SK-N-SH (cell line): ENCODE measurements around the gene CFAP107. TPM values are rescaled to one million over a fixed set of nuclear protein-coding genes. Genes with fewer than 3 reads are reported as not detected.
"Not testable (repeated sequence)": the region's sequence is repeated elsewhere in the genome, so short reads cannot be mapped to it uniquely, and the experiment has no call there.

ENCODE experiments used
- CTCF ChIA-PET: fragments of 300-600, 350-600 bp; formaldehyde crosslinking; extraction: SDS; loops from one replicate; lab custom pipeline; 2021; lab: Yijun Ruan, JAX
- POLR2A ChIA-PET: fragments of 350-600 bp; sonication (Branson Sonifier 250); formaldehyde crosslinking; extraction: SDS; loops from one replicate; lab custom pipeline; 2020; ENCODE audit warnings: antibody characterized with exemption, inconsistent platforms; lab: Yijun Ruan, JAX
- DNase-seq: peaks from one replicate; pipeline ENCODE4 v3.0.0; 2012
- H2AFZ ChIP-seq: fragments of 200-600 bp; sonication (generic); 2 replicates; pipeline ENCODE4 v1.8.1; 2016; ENCODE audit warnings: antibody characterized with exemption, mild to moderate bottlenecking, low read depth
- H3F3A ChIP-seq: fragments of 200-600 bp; sonication (generic); replicated peaks from 2 replicates; pipeline ENCODE3; 2016; ENCODE audit warnings: antibody characterized with exemption, mild to moderate bottlenecking; ENCODE audit not compliant: insufficient read depth
- H3K27ac ChIP-seq, 2 experiments: fragments of 200-500 bp in 1 of 2; fragments of 200-600 bp in 1 of 2; sonication (Bioruptor generic) in 1 of 2; sonication (generic), shearing (Covaris generic) in 1 of 2; 2 replicates each; pipeline versions ENCODE4 v1.5.1 to v1.6.1; 2014 to 2016; ENCODE audit warnings: low read depth in 2 of 2, inconsistent platforms in 1 of 2, low read length in 1 of 2, mild to moderate bottlenecking in 1 of 2, mixed read lengths in 1 of 2
- H3K27me3 ChIP-seq: fragments of 200-600 bp; sonication (generic), shearing (Covaris generic); 2 replicates; pipeline ENCODE4 v1.6.1; 2016; ENCODE audit warnings: mixed run types; ENCODE audit not compliant: insufficient read depth
- H3K36me3 ChIP-seq, 2 experiments: fragments of 200-500 bp in 1 of 2; fragments of 200-600 bp in 1 of 2; sonication (Bioruptor generic) in 1 of 2; sonication (generic) in 1 of 2; replicated peaks in 1 of 2; 2 replicates each; pipeline versions ENCODE3 to v1.5.1; 2014 to 2016; ENCODE audit warnings: low read length in 1 of 2, mild to moderate bottlenecking in 1 of 2; ENCODE audit not compliant: insufficient read depth in 2 of 2, control insufficient read depth in 1 of 2
- H3K4me1 ChIP-seq, 2 experiments: fragments of 200-500 bp in 1 of 2; fragments of 200-600 bp in 1 of 2; sonication (Bioruptor generic) in 1 of 2; sonication (generic), shearing (Covaris generic) in 1 of 2; 2 replicates each; pipeline versions ENCODE4 v1.5.1 to v1.6.1; 2014 to 2016; ENCODE audit warnings: low read depth in 1 of 2, low read length in 1 of 2, mixed run types in 1 of 2; ENCODE audit not compliant: insufficient read depth in 2 of 2, control insufficient read depth in 1 of 2
- H3K4me2 ChIP-seq: fragments of 200-600 bp; sonication (generic), shearing (Covaris generic); 2 replicates; pipeline ENCODE4 v1.6.1; 2017; ENCODE audit warnings: mixed run types
- H3K4me3 ChIP-seq, 2 experiments: fragments of 200-500 bp in 1 of 2; fragments of 200-600 bp in 1 of 2; sonication (Bioruptor generic) in 1 of 2; sonication (generic), shearing (Covaris generic) in 1 of 2; 2 replicates each; pipeline versions ENCODE4 v1.5.1 to v1.8.1; 2014 to 2016; ENCODE audit warnings: low read depth in 2 of 2, inconsistent platforms in 1 of 2, low read length in 1 of 2, mild to moderate bottlenecking in 1 of 2, mixed read lengths in 1 of 2, moderate library complexity in 1 of 2
- H3K79me2 ChIP-seq: fragments of 200-600 bp; sonication (generic); 2 replicates; pipeline ENCODE4 v1.8.1; 2017; ENCODE audit warnings: mild to moderate bottlenecking; ENCODE audit not compliant: insufficient read depth
- H3K9ac ChIP-seq: fragments of 200-600 bp; sonication (generic); 2 replicates; pipeline ENCODE4 v1.6.1; 2017; ENCODE audit warnings: mixed run types
- H3K9me2 ChIP-seq: fragments of 200-600 bp; sonication (generic); 2 replicates; pipeline ENCODE4 v1.6.1; 2017; ENCODE audit warnings: mixed run types
- H3K9me3 ChIP-seq: fragments of 200-600 bp; sonication (generic); 2 replicates; pipeline ENCODE4 v1.6.1; 2017; ENCODE audit warnings: mixed run types, mild to moderate bottlenecking, moderate library complexity
- H4K20me1 ChIP-seq: fragments of 200-600 bp; sonication (generic); 2 replicates; pipeline ENCODE4 v1.6.1; 2017; ENCODE audit warnings: mild to moderate bottlenecking, mixed run types; ENCODE audit not compliant: insufficient read depth
- CHD2 ChIP-seq: fragments of 150-350 bp; IDR thresholded peaks from 2 replicates; pipeline ENCODE4 v1.6.1; 2018; ENCODE audit warnings: low read length; ENCODE audit not compliant: partially characterized antibody
- EP300 ChIP-seq, 2 experiments: IDR thresholded peaks; 2 replicates each; pipeline versions ENCODE4 v1.4.0 to v1.6.1; 2012; ENCODE audit warnings: borderline replicate concordance in 1 of 2, low read depth in 1 of 2, low read length in 1 of 2
- EZH2phosphoT487 ChIP-seq: fragments of 200-600 bp; sonication (generic); IDR thresholded peaks from 2 replicates; pipeline ENCODE4 v1.6.1; 2017; ENCODE audit warnings: low read depth, mixed run types, mild to moderate bottlenecking, antibody characterized with exemption, moderate library complexity, borderline replicate concordance
- FOSL2 ChIP-seq: IDR thresholded peaks from 2 replicates; pipeline ENCODE4 v1.4.0; 2012; ENCODE audit warnings: low read depth, mild to moderate bottlenecking, moderate library complexity, borderline replicate concordance
- GATA2 ChIP-seq: sonication (generic); formaldehyde crosslinking; IDR thresholded peaks from 2 replicates; pipeline ENCODE4 v1.5.0; 2020; ENCODE audit warnings: mild to moderate bottlenecking, missing genetic modification reagents
- JUND ChIP-seq: IDR thresholded peaks from 2 replicates; pipeline ENCODE4 v1.4.0; 2012
- MEF2A ChIP-seq: IDR thresholded peaks from 2 replicates; pipeline ENCODE4 v1.4.0; 2012; ENCODE audit warnings: low read depth, borderline replicate concordance
- POLR2AphosphoS5 ChIP-seq: IDR thresholded peaks from 2 replicates; pipeline ENCODE4 v1.6.1; 2012; ENCODE audit warnings: low read depth, low read length
- RAD21 ChIP-seq: IDR thresholded peaks from 2 replicates; pipeline ENCODE4 v1.6.1; 2012; ENCODE audit warnings: mild to moderate bottlenecking, low read length
- RFX5 ChIP-seq: IDR thresholded peaks from 2 replicates; pipeline ENCODE4 v1.6.1; 2012; ENCODE audit warnings: mild to moderate bottlenecking, improper control_type of control experiment, low read length
- RXRA ChIP-seq: IDR thresholded peaks from 2 replicates; pipeline ENCODE4 v1.4.0; 2012; ENCODE audit warnings: low read depth, mild to moderate bottlenecking, borderline replicate concordance
- SMC3 ChIP-seq: IDR thresholded peaks from 2 replicates; pipeline ENCODE4 v1.6.1; 2012; ENCODE audit warnings: low read depth, low read length, improper control_type of control experiment
- TCF12 ChIP-seq: IDR thresholded peaks from 2 replicates; pipeline ENCODE4 v1.4.0; 2012
- YY1 ChIP-seq: IDR thresholded peaks from 2 replicates; pipeline ENCODE4 v1.4.0; 2012; ENCODE audit warnings: low read depth, mild to moderate bottlenecking
- WGBS: methylation state at CpG from one replicate; pipeline ENCODE4 v1.1.6; 2017; ENCODE audit warnings: low lambda C conversion rate; 5-methylcytosine and 5-hydroxymethylcytosine counted together
- polyA plus RNA-seq, 3 experiments: library from polyadenylated mRNA; depleted of rRNA; stranded (reverse); fragments of >200 nt; gene quantifications; 2 replicates each; pipeline ENCODE4 v1.2.3, GENCODE V29; 2012
- TF ChIP-seq, protein P1 (sequence below): IDR thresholded peaks from 2 replicates; pipeline ENCODE4 v1.4.0; 2012; ENCODE audit warnings: low read depth
- TF ChIP-seq, protein P2 (sequence below): IDR thresholded peaks from 2 replicates; pipeline ENCODE4; 2012
- TF ChIP-seq, protein P3 (sequence below): IDR thresholded peaks from 2 replicates; pipeline ENCODE4 v1.4.0; 2012; ENCODE audit warnings: low read depth, borderline replicate concordance
- TF ChIP-seq, protein P4 (sequence below): IDR thresholded peaks from 2 replicates; pipeline ENCODE4 v1.6.1; 2012; ENCODE audit warnings: mild to moderate bottlenecking, low read depth, low read length, moderate library complexity

The CFAP107 gene
- polyA plus RNA-seq, 1 of the 3 experiments (the other 2 are of a cell fraction): not detected

DNA sequence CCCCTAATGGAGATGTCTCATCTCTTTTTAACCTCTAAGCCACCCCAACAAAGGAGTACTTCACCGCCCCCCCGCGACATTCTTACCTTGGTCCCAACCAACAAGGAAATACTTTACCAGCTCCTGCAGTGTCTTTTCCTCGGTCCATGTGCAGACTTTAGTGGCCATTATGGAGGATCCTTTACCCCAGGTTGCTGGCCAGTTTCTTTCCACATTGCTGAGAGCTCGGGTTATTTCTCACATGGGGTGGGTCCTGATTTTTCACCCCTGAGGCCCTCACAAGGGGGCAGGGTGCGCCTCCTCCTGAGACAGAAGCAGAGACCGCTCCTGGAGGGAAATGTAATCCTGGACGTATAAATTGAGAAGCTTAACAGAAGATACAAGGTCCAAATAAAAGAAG lies 33.1 kb upstream of the CFAP107 start:
- WGBS: 24% methylated on average over 8 of the region's 8 CpGs
- Histone ChIP-seq H2AFZ (no peak overlapping the region), H3K4me3 (no peak overlapping the region), H3K27me3 (no peaks in the 10 kb centered on the region; the same call in 1 of the 2 replicates), H3K9me3 (no peaks in the 10 kb centered on the region), H3K36me3 (no peaks in the 10 kb centered on the region), H3K79me2 (no peaks in the 10 kb centered on the region), H3K4me1 (no peaks in the 10 kb centered on the region), H4K20me1 (no peaks in the 10 kb centered on the region), H3K9me2 (no peaks in the 10 kb centered on the region), H3K27ac (no peak overlapping the region), H3F3A (no peaks in the 10 kb centered on the region), H3K9ac (no peak overlapping the region), H3K4me2 (no peak overlapping the region)
- ChIA-PET CTCF (no interaction called here), POLR2A (no interaction called here)
- no peak for TF ChIP-seq RFX5
- TF ChIP-seq MEF2A: no peak
- TF ChIP-seq RXRA: no peak
- TF ChIP-seq YY1: no peak
- TF ChIP-seq EP300 (IDR thresholded peaks at IDR 0.05; ENCODE audit: borderline replicate concordance in 1 of 2, low read depth in 1 of 2, low read length in 1 of 2): no peak
- TF ChIP-seq, protein P1, sequence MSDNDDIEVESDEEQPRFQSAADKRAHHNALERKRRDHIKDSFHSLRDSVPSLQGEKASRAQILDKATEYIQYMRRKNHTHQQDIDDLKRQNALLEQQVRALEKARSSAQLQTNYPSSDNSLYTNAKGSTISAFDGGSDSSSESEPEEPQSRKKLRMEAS: no peak
- TF ChIP-seq FOSL2: no peak
- no peak for TF ChIP-seq SMC3
- no peak for TF ChIP-seq GATA2
- no peak for TF ChIP-seq JUND
- TF ChIP-seq, protein P2, sequence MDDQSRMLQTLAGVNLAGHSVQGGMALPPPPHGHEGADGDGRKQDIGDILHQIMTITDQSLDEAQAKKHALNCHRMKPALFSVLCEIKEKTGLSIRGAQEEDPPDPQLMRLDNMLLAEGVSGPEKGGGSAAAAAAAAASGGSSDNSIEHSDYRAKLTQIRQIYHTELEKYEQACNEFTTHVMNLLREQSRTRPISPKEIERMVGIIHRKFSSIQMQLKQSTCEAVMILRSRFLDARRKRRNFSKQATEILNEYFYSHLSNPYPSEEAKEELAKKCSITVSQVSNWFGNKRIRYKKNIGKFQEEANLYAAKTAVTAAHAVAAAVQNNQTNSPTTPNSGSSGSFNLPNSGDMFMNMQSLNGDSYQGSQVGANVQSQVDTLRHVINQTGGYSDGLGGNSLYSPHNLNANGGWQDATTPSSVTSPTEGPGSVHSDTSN: no peak
- TF ChIP-seq CHD2: no peak
- no peak for TF ChIP-seq RAD21
- no peak for TF ChIP-seq EZH2phosphoT487
- TF ChIP-seq, protein P3, sequence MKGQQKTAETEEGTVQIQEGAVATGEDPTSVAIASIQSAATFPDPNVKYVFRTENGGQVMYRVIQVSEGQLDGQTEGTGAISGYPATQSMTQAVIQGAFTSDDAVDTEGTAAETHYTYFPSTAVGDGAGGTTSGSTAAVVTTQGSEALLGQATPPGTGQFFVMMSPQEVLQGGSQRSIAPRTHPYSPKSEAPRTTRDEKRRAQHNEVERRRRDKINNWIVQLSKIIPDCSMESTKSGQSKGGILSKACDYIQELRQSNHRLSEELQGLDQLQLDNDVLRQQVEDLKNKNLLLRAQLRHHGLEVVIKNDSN: no peak
- no peak for TF ChIP-seq TCF12
- no peak for TF ChIP-seq POLR2AphosphoS5
- TF ChIP-seq, protein P4, sequence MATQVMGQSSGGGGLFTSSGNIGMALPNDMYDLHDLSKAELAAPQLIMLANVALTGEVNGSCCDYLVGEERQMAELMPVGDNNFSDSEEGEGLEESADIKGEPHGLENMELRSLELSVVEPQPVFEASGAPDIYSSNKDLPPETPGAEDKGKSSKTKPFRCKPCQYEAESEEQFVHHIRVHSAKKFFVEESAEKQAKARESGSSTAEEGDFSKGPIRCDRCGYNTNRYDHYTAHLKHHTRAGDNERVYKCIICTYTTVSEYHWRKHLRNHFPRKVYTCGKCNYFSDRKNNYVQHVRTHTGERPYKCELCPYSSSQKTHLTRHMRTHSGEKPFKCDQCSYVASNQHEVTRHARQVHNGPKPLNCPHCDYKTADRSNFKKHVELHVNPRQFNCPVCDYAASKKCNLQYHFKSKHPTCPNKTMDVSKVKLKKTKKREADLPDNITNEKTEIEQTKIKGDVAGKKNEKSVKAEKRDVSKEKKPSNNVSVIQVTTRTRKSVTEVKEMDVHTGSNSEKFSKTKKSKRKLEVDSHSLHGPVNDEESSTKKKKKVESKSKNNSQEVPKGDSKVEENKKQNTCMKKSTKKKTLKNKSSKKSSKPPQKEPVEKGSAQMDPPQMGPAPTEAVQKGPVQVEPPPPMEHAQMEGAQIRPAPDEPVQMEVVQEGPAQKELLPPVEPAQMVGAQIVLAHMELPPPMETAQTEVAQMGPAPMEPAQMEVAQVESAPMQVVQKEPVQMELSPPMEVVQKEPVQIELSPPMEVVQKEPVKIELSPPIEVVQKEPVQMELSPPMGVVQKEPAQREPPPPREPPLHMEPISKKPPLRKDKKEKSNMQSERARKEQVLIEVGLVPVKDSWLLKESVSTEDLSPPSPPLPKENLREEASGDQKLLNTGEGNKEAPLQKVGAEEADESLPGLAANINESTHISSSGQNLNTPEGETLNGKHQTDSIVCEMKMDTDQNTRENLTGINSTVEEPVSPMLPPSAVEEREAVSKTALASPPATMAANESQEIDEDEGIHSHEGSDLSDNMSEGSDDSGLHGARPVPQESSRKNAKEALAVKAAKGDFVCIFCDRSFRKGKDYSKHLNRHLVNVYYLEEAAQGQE: no peak
- DNase-seq: no peak

DNA sequence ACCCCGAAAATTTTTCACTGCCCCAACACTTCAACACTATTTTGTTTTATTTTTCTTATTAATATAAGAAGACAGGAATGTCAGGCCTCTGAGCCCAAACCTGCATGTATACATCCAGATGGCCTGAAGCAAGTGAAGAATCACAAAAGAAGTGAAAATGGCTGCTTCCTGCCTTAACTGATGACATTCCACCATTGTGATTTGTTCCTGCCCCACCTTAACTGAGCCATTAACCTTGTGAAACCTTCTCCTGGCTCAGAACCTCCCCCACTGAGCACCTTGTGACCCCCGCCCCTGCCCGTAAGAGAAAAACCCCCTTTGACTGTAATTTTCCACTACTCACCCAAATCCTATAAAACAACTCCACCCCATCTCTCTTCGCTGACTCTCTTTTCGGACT lies 32.3 kb upstream of the CFAP107 start:
- POLR2A ChIA-PET, DNase-seq, H3F3A ChIP-seq, H3K27ac ChIP-seq, H4K20me1 ChIP-seq, H3K9ac ChIP-seq, H3K4me2 ChIP-seq, H3K27me3 ChIP-seq, H2AFZ ChIP-seq, H3K4me1 ChIP-seq, H3K79me2 ChIP-seq, H3K4me3 ChIP-seq, CTCF ChIA-PET, H3K9me2 ChIP-seq, H3K9me3 ChIP-seq, H3K36me3 ChIP-seq: not testable (repeated sequence)
- 38% methylated on average over 5 of the region's 5 CpGs for WGBS
